Measurements from ENCODE around the gene TPRN.
A peak's percentile ranks its signal among the peaks of the same experiment; 100 is the strongest.

TPRN gene

DNA sequence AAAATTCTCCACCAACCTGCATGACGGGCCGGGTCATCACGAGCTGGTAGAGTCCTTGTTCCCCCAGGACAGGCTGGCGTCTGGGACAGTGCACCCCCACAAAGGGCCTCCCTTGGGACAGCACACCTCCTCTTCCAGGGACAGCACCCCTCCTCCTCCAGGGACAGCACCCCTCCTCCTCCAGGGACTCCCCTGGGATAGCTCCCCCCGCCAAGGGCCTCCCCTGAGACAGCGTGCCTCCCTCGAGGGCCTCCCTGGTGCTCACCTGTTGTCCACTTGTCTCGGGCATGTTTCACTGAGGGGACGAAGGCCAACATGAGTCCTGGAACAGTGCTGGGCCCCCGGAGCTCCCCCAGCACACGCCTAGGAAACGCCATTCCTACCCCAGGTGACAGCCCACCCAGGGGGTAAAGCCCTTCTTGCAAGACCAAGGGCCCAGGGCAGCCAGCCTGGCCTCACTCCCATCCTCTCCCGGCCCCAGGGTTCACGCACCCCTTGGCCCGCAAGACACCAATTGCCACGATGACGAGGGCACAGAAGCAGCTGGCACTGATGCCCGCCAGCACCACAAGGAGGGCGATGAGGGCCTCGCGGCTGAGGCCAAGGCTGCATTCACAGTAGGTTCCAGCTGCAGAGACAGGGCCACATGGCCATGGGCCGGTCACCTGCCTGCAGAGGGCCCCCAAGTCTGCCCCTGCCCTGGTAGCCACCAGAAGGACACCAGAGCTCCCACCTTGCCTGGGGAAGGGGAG is 29.2 kb downstream of the TPRN start:
- DNase-seq: no peak

DNA sequence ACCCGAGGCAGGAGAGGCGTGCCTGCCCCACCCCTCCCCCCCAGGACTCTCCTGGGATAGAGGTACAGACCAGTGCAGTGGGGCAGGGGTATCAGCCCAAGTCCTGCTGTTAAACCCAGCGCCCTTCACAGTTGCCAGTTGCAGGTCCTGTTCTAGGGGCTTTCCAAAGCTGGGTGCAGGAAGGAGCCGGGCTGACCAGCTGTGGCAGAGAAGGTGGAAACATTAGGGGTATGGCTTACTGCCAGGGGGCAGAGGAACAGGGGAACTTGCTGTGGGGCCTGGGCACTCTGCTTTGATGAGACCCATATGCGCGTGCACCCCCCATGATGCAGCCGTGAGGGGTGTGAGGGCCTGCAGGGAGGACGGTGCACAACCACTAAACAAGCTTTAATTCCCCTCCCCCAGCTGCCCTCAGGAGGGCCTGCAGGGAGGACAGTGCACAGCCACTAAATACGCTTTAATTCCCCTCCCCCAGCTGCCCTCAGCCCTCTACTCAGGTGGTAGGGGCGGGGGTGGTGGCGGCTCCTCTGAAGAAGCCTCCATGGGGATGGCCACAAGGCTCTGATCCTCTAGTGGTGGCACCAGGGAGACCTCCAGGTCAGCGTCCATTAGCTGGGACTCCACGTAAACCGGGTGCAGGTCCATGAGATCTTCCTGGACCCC is 29.9 kb downstream of the TPRN start:
- no peak for DNase-seq

DNA sequence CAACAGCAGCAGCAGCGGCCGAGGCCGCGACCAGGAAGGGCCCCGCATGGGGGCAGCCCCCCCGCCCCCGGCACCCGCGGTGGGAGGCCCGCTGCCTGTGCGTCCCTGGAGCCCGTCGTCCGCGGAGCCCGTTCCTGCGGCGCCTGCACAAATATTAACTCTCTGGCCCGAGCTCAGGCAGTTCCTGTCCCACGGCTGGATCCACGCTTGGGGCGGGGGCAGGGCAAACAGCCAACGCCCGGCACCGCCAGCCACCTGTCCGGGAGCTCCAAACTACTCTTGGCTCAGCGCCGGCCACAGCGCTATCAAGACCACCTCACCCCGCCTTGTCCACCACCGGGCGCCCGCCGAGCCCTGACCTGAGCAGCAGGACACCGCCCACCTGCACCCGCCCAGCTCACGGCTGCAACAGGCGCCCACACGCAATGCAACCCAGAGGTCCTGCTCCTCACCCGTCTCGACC is 30.6 kb downstream of the TPRN start, which contains the start of gene LRRC26:
Gene LRRC26 (minus strand): TSS at position 156 of the 463 bp plus-strand sequence. CDS start 108 bp downstream, at position 48.
- no peak for DNase-seq

DNA sequence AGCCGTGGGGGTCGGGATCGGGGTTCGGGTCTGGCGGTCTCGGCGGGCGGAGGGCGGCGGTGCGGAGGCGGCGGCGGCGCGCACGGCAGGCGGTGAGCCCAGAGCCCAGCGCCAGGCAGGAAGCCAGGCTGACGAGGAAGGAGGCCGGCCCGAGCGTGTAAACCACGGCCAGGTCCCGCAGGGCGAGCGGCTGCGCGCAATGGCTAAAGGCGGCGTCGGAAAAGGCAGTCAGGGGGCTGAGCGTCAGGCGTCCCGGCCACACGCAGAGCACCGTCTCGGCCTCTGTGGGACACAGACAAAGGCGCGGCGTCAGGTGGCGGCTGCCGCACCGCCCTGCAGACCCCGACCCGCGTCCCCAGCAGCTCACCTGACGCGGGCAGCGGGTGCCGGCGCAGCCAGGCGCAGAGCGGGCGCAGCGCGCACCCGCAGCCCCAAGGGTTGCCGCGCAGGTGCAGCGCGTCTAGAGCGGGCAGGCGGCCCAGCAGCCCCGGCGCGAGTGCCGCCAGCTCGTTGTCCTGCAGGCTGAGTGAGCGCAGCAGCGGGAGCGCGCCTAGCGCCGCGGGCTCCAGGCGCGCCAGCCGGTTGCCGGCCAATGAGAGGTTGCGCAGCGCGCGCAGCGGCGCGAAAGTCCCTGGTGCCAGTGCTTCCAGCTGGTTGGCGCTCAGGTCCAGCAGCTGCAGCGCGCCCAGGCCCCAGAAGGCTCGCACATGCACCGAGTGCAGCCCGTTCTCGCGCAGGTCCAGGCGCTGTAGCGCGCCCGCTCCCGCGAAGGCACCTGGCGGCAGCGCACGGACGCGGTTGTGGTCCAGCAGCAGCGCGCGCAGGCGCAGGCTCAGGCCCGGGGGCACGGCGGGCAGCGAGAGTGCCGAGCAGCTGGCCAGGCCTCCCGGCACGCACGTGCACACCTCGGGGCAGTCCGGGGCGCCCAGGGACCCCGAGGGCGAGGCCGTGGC is 31.4 kb downstream of the TPRN start:
- DNase-seq: no peak

DNA sequence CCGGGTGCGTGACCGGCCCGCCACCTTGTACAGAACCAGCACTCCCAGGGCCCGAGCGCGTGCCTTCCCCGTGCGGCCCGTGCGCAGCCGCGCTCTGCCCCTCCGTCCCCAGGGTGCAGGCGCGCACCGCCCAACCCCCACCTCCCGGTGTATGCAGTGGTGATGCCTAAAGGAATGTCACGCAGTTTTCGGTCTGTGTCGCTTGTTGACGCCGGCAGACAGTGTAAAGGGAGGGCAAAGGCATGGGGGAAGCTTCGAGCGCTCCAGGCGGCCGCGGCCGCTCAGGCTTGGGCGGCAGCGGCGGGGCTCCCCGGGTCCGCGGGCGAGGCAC is 32.0 kb downstream of the TPRN start:
- no peak for DNase-seq

DNA sequence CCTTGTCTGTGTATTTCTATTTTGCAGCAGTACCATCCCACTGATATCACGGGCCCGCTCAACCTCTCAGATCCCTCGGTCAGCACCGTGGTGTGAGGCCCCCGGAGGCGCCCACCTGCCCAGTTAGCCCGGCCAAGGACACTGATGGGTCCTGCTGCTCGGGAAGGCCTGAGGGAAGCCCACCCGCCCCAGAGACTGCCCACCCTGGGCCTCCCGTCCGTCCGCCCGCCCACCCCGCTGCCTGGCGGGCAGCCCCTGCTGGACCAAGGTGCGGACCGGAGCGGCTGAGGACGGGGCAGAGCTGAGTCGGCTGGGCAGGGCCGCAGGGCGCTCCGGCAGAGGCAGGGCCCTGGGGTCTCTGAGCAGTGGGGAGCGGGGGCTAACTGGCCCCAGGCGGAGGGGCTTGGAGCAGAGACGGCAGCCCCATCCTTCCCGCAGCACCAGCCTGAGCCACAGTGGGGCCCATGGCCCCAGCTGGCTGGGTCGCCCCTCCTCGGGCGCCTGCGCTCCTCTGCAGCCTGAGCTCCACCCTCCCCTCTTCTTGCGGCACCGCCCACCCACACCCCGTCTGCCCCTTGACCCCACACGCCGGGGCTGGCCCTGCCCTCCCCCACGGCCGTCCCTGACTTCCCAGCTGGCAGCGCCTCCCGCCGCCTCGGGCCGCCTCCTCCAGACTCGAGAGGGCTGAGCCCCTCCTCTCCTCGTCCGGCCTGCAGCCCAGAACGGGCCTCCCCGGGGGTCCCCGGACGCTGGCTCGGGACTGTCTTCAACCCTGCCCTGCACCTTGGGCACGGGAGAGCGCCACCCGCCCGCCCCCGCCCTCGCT is 32.6 kb downstream of the TPRN start:
- DNase-seq: peak in 1 of 2 donors; percentile 5

DNA sequence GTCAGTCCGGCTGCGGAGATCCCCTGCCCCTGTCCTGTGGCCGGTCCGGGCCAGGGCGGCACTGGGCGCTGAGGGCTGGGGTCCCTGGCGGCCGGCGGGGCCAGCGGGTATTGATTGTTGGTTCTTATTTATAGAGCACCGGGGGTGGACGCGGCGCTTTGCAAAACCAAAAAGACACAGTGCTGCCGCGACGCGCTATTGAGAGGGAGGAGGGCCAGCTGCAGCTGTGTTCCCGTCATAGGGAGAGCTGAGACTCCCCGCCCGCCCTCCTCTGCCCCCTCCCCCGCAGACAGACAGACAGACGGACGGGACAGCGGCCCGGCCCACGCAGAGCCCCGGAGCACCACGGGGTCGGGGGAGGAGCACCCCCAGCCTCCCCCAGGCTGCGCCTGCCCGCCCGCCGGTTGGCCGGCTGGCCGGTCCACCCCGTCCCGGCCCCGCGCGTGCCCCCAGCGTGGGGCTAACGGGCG is 33.2 kb downstream of the TPRN start:
- DNase-seq: no peak

DNA sequence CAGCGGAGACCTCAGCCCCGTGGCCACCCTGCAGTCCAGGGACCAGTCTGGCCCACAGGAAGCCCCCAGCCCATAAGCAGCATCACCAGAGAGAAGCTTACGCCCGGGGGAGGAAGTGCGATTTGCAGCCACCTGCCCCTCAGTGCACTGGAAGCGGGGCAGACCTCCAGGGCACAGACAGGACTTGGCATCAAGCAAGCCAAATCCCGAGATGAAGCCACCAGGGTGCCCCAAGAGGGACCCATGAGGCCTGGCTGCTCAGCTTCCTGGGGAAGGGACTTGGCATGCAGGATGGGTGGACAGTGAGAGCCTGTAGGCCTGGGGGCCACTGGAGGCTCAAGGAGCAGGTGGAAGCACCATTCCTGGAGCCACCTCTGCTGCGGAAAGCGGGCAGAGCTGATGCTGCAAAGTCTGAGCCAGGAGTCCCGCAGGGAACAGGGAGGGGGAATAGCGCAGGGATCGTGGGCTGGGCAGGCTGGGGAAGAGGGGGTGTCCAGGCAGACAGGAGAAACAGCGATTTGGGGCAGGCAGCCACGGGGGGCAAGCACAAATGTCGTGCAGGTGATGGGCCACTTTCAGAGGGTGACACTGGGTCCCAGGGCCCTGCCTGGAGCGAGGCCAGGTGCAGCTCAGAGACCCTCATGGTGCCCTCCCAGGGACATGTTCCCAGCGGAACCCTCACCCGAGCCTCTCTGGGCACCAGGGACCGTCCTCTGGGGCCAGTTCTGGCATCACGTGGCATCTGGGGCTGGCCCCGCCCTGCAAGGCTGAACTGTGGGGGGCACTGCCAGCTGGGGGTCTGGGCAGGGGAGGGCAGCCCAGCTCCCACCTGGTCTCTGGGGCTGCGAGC is 33.9 kb downstream of the TPRN start:
- DNase-seq: no peak

DNA sequence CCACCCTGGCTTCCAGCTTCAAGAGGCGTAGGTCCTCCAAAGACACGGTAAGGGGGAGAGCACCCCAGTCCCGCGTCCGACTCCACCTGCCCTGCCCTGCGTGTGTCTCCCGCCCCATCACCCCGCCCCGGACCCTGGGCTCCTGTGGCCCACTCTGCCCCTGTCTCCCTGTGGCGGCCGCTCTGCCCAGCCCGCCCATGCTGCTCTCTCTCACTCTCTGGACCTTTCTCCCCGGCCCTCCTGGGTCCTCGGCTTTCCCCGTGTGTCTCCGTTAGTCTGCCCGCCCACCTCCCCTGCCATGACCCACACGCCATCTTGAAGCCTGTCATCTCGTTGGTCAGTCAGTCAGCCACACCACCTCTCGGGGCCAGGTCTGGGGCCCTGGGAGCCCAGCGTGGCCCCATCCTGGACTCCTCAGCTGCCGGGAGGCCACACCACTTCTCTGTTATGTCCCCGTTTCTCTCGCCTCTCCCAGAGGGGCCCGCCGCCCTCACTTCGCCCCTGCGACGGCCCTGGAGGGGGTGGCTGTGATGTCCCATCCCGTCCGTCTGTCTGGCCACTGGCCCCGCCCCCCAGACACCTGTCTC is 35.2 kb downstream of the TPRN start:
- DNase-seq: no peak

DNA sequence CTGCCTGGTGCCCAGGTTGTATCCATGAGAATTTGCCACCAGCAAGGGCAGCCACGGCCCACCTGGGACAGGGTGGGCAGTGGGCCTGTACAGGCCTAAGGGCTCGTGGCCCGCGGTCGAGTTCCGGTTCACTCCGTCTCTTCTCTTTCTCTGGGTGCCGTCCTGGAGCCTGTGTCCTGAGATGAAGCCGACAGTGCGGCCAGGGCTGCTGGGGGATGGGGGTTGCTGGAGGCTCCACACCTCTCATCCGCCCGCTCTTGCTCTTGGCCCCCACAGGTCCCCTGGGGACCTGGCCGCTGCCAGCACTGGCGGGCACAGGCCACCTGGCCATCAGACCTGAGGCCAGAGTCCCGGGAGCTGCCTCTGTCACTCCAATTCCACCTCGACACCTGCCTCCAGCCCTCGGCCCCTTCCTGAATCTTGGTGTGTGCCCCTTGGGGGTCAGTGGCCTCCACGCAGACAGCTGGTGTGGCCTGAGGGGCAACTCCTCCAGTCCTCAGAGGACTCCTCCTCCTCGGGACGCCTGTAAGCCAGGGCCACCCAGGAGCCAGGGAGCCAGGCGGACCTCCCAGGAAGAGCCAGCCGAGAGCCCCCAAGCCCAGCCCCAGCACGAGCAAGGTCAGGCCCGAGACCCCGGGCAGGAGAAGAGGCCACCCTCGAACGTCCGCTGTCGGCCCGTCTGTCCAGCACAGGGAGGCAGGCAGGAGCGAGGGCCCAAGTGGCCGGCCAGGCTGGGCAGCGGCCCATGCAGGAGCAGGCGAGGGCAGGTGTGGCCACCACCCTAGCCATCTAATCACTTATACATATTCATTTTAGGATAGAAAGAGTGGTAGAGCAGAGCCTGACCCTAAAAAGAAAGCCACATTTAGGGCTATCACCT is 35.9 kb downstream of the TPRN start:
- no peak for DNase-seq

DNA sequence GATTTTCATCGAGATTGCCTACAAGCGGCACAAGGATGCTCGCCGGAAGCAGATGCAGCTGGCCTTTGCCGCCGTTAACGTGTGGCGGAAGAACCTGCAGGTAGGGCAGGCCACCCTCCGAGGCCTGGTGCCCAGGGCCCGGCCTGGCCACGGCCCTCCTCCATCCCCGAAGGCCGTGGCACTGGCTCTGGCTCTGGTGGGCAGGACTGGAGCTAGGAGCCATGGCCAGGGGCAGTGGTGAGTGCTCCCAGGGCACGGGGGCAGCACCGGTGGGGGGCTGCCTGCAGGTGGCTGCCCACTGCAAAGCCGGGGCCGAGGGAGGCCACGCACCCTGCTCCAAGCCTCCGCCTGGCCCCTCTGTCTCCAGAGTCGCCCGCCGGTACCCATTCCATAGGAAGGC is 36.7 kb downstream of the TPRN start:
- DNase-seq: no peak

DNA sequence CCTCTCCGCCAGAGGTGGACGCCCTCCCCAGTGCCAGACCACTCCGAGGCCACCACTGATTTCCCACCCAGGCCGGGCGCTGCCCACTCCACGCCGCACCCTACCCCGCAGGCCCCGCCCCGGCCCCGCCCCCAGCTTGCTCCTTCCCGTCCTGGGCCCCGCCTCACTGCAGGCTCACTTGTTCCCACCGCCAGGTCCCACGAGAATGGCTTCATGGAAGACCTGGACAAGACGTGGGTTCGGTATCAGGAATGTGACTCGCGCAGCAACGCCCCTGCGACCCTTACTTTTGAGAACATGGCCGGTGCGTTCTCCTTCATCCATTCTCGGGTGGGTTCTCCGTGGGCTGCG is 37.2 kb downstream of the TPRN start:
- DNase-seq: no peak

DNA sequence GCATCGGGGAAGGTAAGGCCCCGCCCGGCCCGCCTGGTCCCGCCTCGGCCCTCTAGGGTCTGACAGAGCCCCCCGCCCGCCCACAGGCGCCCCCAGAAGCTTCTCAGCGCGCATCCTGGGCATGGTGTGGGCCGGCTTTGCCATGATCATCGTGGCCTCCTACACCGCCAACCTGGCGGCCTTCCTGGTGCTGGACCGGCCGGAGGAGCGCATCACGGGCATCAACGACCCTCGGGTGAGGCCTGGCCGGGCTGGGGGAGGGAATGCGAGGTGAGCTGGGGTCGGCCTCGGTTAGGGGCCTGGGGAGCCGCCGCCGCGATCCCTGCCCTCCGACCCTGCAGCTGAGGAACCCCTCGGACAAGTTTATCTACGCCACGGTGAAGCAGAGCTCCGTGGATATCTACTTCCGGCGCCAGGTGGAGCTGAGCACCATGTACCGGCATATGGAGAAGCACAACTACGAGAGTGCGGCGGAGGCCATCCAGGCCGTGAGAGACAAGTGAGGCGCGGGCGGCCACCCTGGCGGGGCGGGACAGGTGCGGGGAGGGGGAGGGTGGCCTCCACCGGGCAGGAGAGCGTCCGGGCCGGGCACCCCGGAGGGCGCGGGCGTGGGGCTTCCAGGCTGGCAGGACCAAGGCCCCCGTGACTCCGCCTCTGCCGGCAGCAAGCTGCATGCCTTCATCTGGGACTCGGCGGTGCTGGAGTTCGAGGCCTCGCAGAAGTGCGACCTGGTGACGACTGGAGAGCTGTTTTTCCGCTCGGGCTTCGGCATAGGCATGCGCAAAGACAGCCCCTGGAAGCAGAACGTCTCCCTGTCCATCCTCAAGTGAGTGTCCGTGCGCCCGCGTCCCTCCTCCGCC is 37.8 kb downstream of the TPRN start:
- DNase-seq: no peak

DNA sequence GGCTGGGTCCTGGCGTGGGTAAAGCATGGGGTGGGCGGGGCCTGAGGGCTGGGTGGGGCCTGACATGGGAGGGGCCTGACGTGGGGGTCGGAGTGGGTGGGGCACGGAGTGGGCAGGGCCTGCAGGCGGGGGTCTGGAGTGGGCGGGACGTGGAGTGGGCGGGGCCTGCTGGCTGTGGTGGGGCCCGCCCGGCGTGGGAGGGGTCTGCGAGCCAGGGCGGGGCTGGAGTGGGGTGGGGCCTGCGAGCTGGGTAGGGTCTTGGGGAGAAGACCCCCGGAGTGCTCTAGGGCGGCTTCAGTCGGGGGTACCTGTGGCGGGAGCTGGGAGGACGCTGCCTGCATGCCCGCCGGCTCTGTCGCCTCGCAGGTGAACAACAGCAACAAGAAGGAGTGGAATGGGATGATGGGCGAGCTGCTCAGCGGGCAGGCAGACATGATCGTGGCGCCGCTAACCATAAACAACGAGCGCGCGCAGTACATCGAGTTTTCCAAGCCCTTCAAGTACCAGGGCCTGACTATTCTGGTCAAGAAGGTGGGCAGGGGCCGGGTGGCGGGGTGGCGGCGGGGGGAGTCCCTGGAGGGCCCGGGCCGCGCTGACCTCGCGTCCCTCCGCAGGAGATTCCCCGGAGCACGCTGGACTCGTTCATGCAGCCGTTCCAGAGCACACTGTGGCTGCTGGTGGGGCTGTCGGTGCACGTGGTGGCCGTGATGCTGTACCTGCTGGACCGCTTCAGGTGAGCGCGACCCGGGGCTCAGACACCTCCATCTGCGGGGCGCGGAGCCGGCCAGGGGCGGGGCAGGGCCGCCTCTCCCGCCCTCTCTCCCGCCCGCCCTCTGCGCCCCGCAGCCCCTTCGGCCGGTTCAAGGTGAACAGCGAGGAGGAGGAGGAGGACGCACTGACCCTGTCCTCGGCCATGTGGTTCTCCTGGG is 38.7 kb downstream of the TPRN start:
- no peak for DNase-seq

DNA sequence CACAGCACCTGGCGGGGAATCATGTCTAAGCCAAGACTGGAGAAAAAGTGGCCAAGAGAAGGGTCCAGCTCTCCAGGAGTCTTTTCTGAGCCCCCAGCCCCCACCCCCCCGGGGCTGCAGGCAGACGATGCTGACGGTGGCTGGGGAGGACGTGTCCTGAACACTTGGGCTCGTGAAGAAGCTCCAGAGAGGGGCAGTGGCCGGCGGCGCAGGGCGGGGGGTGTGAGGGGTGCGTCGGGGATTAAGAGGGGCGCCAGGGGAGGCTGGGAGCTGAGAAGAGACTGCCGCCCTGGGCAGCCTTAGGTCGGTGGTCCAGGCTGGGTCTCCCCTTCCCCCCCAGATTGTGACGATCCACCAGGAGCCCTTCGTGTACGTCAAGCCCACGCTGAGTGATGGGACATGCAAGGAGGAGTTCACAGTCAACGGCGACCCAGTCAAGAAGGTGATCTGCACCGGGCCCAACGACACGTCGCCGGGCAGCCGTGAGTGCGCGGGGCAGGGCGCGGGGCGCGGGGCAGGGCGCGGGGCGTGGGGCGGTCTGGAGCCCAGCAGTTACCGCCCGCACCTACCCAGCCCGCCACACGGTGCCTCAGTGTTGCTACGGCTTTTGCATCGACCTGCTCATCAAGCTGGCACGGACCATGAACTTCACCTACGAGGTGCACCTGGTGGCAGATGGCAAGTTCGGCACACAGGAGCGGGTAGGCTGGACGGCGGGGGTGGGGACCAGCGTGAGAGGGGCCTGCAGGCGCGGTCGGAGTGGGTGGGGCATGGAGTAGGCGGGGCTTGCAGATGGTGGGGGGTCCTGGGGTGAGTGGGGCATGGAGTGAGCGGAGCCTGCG is 39.6 kb downstream of the TPRN start:
- DNase-seq: no peak

DNA sequence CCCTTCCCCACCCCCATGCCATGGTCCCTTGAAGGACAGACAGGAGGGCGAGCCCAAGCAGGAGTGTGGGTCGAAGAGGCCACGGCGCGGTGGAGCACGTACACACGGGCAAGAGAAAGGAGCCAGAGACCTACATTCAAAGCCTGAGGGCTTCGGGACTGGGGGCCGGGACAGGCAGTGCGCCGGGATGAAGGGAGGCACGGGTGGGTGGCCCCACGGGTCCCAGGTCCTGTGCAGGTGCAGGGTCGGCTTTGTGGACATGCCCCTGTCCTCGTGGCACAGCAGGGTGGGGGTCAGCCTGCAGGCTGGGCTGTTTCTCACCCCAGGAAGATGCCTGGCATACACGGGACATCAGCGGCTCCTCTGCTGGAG is 40.5 kb downstream of the TPRN start:
- no peak for DNase-seq

Data from inflammatory macrophage treated with lipopolysaccharide for 1 hour (primary cell).